HepG2 (cell line): ENCODE results near the gene CLEC16A. TPM values are rescaled to one million over a fixed set of nuclear protein-coding genes. Genes with fewer than 3 reads are reported as not detected.

ENCODE experiments used
- FIP1L1 ChIP-seq: fragments of 200-400 bp; formaldehyde crosslinking; IDR thresholded peaks from 2 replicates; pipeline ENCODE4 v1.6.1; 2018; ENCODE audit warnings: low read depth, mild to moderate bottlenecking, low read length, moderate library complexity, borderline replicate concordance; ENCODE audit not compliant: insufficient read depth
- GABPA ChIP-seq, 2 experiments: IDR thresholded peaks; 2 replicates each; pipeline ENCODE4 v1.6.1; 2011 to 2016; ENCODE audit warnings: low read depth in 2 of 2, low read length in 1 of 2, missing biosample characterization in 1 of 2, missing genetic modification characterization in 1 of 2
- GLI4 ChIP-seq: sonication (generic); formaldehyde crosslinking; IDR thresholded peaks from 2 replicates; pipeline ENCODE4 v1.5.1; 2020; ENCODE audit warnings: missing genetic modification reagents, mild to moderate bottlenecking, moderate library complexity, borderline replicate concordance
- MYC ChIP-seq: sonication (generic); formaldehyde crosslinking; IDR thresholded peaks from 2 replicates; pipeline ENCODE4 v1.9.0; 2021; ENCODE audit warnings: missing genetic modification reagents, borderline replicate concordance
- NFE2L2 ChIP-seq: fragments of 150-350 bp; IDR thresholded peaks from 2 replicates; pipeline ENCODE4 v1.6.1; 2014; ENCODE audit warnings: low read length
- NR2F1 ChIP-seq, 2 experiments: fragments of 450-650 bp in 1 of 2; formaldehyde crosslinking in 1 of 2; IDR thresholded peaks; 2 replicates each; pipeline versions ENCODE4 v1.5.0 to v1.6.1; 2016 to 2020; ENCODE audit warnings: mild to moderate bottlenecking in 1 of 2, missing compliant biosample characterization in 1 of 2, missing genetic modification reagents in 1 of 2, moderate library complexity in 1 of 2
- RFX1 ChIP-seq: fragments of 450-650 bp; IDR thresholded peaks from 2 replicates; pipeline ENCODE4 v1.6.1; 2017
- SP4 ChIP-seq: sonication (generic); formaldehyde crosslinking; IDR thresholded peaks from 2 replicates; pipeline ENCODE4 v1.8.1; 2023; ENCODE audit warnings: mild to moderate bottlenecking, missing genetic modification reagents
- TBX2 ChIP-seq: sonication (generic); formaldehyde crosslinking; IDR thresholded peaks from 2 replicates; pipeline ENCODE4 v1.5.0; 2020; ENCODE audit warnings: missing genetic modification reagents, mild to moderate bottlenecking, borderline replicate concordance
- ZFP36 ChIP-seq: fragments of 150-350 bp; IDR thresholded peaks from 2 replicates; pipeline ENCODE4 v1.6.1; 2018; ENCODE audit warnings: borderline replicate concordance, low read length, low read depth; ENCODE audit not compliant: partially characterized antibody
- ZNF501 ChIP-seq: sonication (generic); formaldehyde crosslinking; IDR thresholded peaks from 2 replicates; pipeline ENCODE4 v1.5.1; 2020; ENCODE audit warnings: mild to moderate bottlenecking, moderate library complexity, missing genetic modification reagents
- ZNF768 ChIP-seq: sonication (generic); formaldehyde crosslinking; IDR thresholded peaks from 2 replicates; pipeline ENCODE4 v1.4.0; 2020; ENCODE audit warnings: missing genetic modification reagents
- ZNF83 ChIP-seq: sonication (generic); formaldehyde crosslinking; IDR thresholded peaks from 2 replicates; pipeline ENCODE4 v1.4.0; 2020; ENCODE audit warnings: missing genetic modification reagents, mild to moderate bottlenecking, borderline replicate concordance
- ZNF883 ChIP-seq: sonication (generic); formaldehyde crosslinking; IDR thresholded peaks from 2 replicates; pipeline ENCODE4 v1.5.1; 2020; ENCODE audit warnings: mild to moderate bottlenecking, missing genetic modification reagents; ENCODE audit errors: not compliant biosample characterization
- ZSCAN22 ChIP-seq: sonication (generic); formaldehyde crosslinking; IDR thresholded peaks from 2 replicates; pipeline ENCODE4 v1.4.0; 2020; ENCODE audit warnings: mild to moderate bottlenecking, missing genetic modification reagents
- polyA plus RNA-seq, 8 experiments: library from polyadenylated mRNA; depleted of rRNA in 3 of 8; stranded (reverse) in 7 of 8; unstranded in 1 of 8; fragments of >200 nt; fragmentation: Illumina TruSeq in 4 of 8; extraction: Trizol in 4 of 8; gene quantifications; 2 replicates each; pipeline versions ENCODE4 v1.2.1 to v1.2.3, GENCODE V29; 2011 to 2016; ENCODE audit warnings: low read depth in 4 of 8, missing spikeins in 1 of 8, mixed read lengths in 1 of 8; ENCODE audit not compliant: insufficient read depth in 1 of 8
- total RNA-seq, 5 experiments: library from RNA; depleted of rRNA; stranded (reverse); fragments of >200 nt; fragmentation: Illumina TruSeq; extraction: Trizol; gene quantifications; 2 replicates each; pipeline ENCODE4 v1.2.3, GENCODE V29; 2016; ENCODE audit warnings: low read depth in 1 of 5
- TF ChIP-seq, protein P1 (sequence below): IDR thresholded peaks from 2 replicates; pipeline ENCODE4 v1.6.1; 2018; ENCODE audit warnings: missing genetic modification reagents, mild to moderate bottlenecking, missing compliant biosample characterization
- TF ChIP-seq, protein P2 (sequence below): sonication (generic); formaldehyde crosslinking; IDR thresholded peaks from 2 replicates; pipeline ENCODE4 v1.5.0; 2020; ENCODE audit warnings: mild to moderate bottlenecking, missing genetic modification reagents
- TF ChIP-seq, protein P3 (sequence below): IDR thresholded peaks from 2 replicates; pipeline ENCODE4 v1.6.1; 2016; ENCODE audit warnings: low read depth, missing genetic modification reagents, missing compliant biosample characterization
- TF ChIP-seq, protein P4 (sequence below): sonication (generic); formaldehyde crosslinking; IDR thresholded peaks from 2 replicates; pipeline ENCODE4 v1.5.0; 2020; ENCODE audit warnings: missing genetic modification reagents

Gene CLEC16A
- total and polyA plus RNA-seq, 2 of the 13 experiments (the other 11 are each of a cell fraction or from before 2014, with no cell fraction given) = 8.5 to 10.3 TPM

DNA sequence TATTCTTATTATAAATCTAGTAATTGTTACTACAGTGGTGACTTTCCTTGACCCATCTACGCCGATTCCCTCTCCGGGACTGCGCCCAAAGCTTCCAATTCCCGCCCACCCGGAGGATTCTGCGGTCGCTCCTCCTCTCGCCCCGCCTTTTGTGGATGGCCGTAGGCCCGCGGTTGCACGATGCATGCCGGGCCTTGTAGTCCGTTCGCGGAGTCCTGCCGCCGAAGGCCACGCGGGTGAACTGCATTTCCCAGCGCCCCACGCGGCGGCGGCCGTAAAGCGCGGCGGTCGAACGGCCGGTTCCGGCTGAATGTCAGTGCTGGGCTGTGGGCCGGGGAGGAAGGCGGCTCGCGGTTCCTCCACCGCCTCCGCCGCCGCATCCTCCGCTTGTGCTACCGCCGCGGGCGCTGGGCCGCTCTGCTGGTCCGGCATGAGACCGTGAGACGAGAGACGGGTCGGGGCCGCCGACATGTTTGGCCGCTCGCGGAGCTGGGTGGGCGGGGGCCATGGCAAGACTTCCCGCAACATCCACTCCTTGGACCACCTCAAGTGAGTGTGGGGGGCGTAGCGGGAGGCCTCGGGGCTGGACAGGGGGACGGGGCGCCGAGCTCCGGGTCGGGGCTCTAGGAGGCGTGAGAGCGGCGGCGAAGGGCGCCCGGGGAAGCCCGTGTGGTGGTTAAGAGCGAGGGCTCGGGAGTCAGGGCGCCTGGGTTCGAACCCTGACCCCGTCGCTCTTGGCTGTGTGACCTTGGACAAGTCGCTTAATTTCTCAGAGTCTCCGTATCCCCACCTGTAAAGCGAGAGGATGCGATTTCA lies at the start of gene CLEC16A (continued):
- peak; percentile 98 for TF ChIP-seq ZNF883
- no peak for TF ChIP-seq NR2F1 (CRISPR knock-in tag; IDR thresholded peaks at IDR 0.05)
- TF ChIP-seq GABPA (IDR thresholded peaks at IDR 0.05; ENCODE audit: low read depth, low read length) = peak; percentile 82
- peak; percentile 93 for TF ChIP-seq GABPA (CRISPR knock-in tag; IDR thresholded peaks at IDR 0.05; ENCODE audit: low read depth)
- TF ChIP-seq TBX2 (CRISPR knock-in tag) = peak; percentile 96
- TF ChIP-seq GLI4 (CRISPR knock-in tag) = peak; percentile 86; the same call in 1 of the 2 replicates
- TF ChIP-seq ZNF768 (CRISPR knock-in tag) = peak; percentile 84
- TF ChIP-seq ZNF83 (CRISPR knock-in tag) = peak; percentile 94; the same call in 1 of the 2 replicates
- TF ChIP-seq, protein P1, sequence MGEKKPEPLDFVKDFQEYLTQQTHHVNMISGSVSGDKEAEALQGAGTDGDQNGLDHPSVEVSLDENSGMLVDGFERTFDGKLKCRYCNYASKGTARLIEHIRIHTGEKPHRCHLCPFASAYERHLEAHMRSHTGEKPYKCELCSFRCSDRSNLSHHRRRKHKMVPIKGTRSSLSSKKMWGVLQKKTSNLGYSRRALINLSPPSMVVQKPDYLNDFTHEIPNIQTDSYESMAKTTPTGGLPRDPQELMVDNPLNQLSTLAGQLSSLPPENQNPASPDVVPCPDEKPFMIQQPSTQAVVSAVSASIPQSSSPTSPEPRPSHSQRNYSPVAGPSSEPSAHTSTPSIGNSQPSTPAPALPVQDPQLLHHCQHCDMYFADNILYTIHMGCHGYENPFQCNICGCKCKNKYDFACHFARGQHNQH = peak; percentile 97
- no peak for TF ChIP-seq ZFP36
- TF ChIP-seq RFX1 = no peak
- peak; percentile 72; the same call in 1 of the 2 replicates for TF ChIP-seq FIP1L1
- no peak for TF ChIP-seq NFE2L2
- no peak for TF ChIP-seq ZSCAN22 (CRISPR knock-in tag)
- TF ChIP-seq ZNF501 (CRISPR knock-in tag) = peak; percentile 99
- TF ChIP-seq, protein P2, sequence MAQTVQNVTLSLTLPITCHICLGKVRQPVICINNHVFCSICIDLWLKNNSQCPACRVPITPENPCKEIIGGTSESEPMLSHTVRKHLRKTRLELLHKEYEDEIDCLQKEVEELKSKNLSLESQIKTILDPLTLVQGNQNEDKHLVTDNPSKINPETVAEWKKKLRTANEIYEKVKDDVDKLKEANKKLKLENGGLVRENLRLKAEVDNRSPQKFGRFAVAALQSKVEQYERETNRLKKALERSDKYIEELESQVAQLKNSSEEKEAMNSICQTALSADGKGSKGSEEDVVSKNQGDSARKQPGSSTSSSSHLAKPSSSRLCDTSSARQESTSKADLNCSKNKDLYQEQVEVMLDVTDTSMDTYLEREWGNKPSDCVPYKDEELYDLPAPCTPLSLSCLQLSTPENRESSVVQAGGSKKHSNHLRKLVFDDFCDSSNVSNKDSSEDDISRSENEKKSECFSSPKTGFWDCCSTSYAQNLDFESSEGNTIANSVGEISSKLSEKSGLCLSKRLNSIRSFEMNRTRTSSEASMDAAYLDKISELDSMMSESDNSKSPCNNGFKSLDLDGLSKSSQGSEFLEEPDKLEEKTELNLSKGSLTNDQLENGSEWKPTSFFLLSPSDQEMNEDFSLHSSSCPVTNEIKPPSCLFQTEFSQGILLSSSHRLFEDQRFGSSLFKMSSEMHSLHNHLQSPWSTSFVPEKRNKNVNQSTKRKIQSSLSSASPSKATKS = no peak; the same call in 1 of the 2 replicates
- peak; percentile 90; the same call in 1 of the 2 replicates for TF ChIP-seq MYC
- peak; percentile 98 for TF ChIP-seq SP4 (CRISPR knock-in tag)
- TF ChIP-seq, protein P3, sequence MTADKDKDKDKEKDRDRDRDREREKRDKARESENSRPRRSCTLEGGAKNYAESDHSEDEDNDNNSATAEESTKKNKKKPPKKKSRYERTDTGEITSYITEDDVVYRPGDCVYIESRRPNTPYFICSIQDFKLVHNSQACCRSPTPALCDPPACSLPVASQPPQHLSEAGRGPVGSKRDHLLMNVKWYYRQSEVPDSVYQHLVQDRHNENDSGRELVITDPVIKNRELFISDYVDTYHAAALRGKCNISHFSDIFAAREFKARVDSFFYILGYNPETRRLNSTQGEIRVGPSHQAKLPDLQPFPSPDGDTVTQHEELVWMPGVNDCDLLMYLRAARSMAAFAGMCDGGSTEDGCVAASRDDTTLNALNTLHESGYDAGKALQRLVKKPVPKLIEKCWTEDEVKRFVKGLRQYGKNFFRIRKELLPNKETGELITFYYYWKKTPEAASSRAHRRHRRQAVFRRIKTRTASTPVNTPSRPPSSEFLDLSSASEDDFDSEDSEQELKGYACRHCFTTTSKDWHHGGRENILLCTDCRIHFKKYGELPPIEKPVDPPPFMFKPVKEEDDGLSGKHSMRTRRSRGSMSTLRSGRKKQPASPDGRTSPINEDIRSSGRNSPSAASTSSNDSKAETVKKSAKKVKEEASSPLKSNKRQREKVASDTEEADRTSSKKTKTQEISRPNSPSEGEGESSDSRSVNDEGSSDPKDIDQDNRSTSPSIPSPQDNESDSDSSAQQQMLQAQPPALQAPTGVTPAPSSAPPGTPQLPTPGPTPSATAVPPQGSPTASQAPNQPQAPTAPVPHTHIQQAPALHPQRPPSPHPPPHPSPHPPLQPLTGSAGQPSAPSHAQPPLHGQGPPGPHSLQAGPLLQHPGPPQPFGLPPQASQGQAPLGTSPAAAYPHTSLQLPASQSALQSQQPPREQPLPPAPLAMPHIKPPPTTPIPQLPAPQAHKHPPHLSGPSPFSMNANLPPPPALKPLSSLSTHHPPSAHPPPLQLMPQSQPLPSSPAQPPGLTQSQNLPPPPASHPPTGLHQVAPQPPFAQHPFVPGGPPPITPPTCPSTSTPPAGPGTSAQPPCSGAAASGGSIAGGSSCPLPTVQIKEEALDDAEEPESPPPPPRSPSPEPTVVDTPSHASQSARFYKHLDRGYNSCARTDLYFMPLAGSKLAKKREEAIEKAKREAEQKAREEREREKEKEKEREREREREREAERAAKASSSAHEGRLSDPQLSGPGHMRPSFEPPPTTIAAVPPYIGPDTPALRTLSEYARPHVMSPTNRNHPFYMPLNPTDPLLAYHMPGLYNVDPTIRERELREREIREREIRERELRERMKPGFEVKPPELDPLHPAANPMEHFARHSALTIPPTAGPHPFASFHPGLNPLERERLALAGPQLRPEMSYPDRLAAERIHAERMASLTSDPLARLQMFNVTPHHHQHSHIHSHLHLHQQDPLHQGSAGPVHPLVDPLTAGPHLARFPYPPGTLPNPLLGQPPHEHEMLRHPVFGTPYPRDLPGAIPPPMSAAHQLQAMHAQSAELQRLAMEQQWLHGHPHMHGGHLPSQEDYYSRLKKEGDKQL (CRISPR knock-in tag) = no peak
- TF ChIP-seq, protein P4, sequence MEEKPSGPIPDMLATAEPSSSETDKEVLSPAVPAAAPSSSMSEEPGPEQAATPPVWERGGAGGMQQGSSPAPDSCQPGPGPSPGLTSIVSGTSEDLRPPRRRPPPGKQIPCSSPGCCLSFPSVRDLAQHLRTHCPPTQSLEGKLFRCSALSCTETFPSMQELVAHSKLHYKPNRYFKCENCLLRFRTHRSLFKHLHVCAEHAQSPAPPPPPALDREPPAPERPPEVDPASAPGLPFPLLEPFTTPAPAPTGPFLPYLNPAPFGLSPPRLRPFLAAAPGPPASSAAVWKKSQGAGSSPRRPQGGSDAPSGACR (CRISPR knock-in tag) = peak; percentile 85; the same call in 1 of the 2 replicates
